Measurements from ENCODE around the gene ITSN2. TPM values are rescaled to one million over a fixed set of nuclear protein-coding genes. Genes with fewer than 3 reads are reported as not detected.

The ITSN2 gene
- total RNA-seq: 27.2 and 33.0 TPM in 2 replicates

GRCh38 chr2:24360050-24360962, at the start of gene ITSN2:
Gene ITSN2, minus strand, starts transcription at chr2:24360536. Its CDS starts 32,454 bp downstream, at chr2:24328082.

GRCh38 chr2:24174851-24175277, 185.5 kb downstream of the ITSN2 start, which contains the start of gene FAM228A:
Gene FAM228A, plus strand, starts transcription at chr2:24175053. Its CDS starts 428 bp downstream, at chr2:24175481.

Other genes with a start within 250 kb of the ITSN2 start
- gene PFN4, start 237.2 kb downstream of the ITSN2 start, total RNA-seq: 0.17 and 0.39 TPM in 2 replicates
- gene FAM228B, start 237.1 kb downstream of the ITSN2 start, total RNA-seq: 8.3 and 9.0 TPM in 2 replicates
- 0.72 and 3.2 TPM in 2 replicates for gene FAM228A, start 185.5 kb downstream of the ITSN2 start, total RNA-seq
- gene NCOA1, start 130.7 kb upstream of the ITSN2 start, total RNA-seq: 12.7 and 15.5 TPM in 2 replicates

Measured in smooth muscle cell of the pulmonary artery (primary cell).